Dendritic cell treated with granulocyte-macrophage colony-stimulating factor and Interleukin-4, amounts not matched to agents 40 ng/mL and 50 ng/mL, for 4 days (primary cell): Measurements from ENCODE around the gene CNTNAP2.

Experiments
- H3K27ac Mint-ChIP-seq: one replicate; pipeline ENCODE4 v1.8.0; 2022; ENCODE audit warnings: mild to moderate bottlenecking, mixed read lengths
- H3K27me3 Mint-ChIP-seq: one replicate; pipeline ENCODE4 v1.8.0; 2022; ENCODE audit warnings: mild to moderate bottlenecking, mixed read lengths
- H3K36me3 Mint-ChIP-seq: one replicate; pipeline ENCODE4 v1.8.0; 2022; ENCODE audit warnings: low read depth, mixed read lengths
- H3K4me1 Mint-ChIP-seq: one replicate; pipeline ENCODE4 v1.8.0; 2022; ENCODE audit warnings: low read depth, mixed read lengths
- H3K4me3 Mint-ChIP-seq: one replicate; pipeline ENCODE4 v1.8.0; 2022; ENCODE audit warnings: mild to moderate bottlenecking, moderate library complexity, mixed read lengths
- H3K9me3 Mint-ChIP-seq: one replicate; pipeline ENCODE4 v1.8.0; 2022; ENCODE audit warnings: mixed read lengths
- intact Hi-C: fragments of 100-400 bp; cut with micrococcal nuclease; formaldehyde crosslinking; loops from one replicate; pipeline ENCODE4 v1.15.0; 2022

CNTNAP2 gene

DNA sequence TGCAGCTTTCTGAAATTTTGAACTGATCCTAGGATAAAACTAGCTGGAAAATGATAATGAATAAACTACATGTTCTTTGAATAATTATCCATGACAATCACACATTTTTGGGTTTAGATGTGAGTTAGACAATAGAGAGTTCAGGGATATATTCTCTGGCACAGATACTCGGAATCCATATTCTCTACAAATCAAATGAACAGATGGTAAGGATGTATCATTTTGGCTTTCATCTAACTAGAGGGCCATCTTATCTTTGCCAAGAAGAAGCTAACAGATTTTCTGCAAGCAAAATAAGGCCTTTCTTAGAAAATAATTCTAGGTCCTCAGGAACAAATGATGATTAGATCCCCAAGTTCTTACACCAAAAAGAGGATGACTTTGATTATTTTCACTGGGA, 2118.1 kb downstream of the CNTNAP2 start:
- Mint-ChIP-seq H3K4me1 (no peaks in the 10 kb centered on the region), H3K27ac (no peak overlapping the region), H3K27me3 (no peaks in the 10 kb centered on the region), H3K36me3 (no peaks in the 10 kb centered on the region), H3K9me3 (no peaks in the 10 kb centered on the region), H3K4me3 (no peak overlapping the region)
- intact Hi-C loops, result no loop called here

DNA sequence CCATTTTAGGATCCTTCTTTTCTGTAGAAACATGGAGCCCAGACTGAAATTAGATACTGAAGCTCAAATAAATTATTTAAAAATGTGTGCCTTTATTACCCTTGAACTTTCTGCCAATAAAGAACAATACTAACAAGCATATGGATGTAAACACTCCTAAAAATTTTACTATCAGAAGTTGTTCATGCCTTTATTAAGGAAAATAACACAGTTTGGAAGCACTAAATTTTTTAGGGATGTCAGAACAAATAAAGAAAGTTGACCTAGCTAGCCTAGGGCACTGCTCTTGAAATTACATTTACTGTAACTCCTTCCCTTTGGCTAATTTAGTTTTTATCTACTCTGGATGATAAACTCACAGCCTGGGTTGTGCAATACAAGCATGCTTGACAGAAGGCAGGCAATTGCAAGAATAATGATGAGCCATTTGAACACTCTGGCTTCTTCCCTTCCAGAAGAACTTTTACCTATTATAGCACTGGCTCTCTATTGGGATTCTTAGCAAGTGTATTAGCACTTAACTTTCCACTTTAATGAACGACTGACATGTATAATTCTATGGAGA, 2122.2 kb downstream of the CNTNAP2 start:
- intact Hi-C loops, result no loop called here
- peaks cover 7% of the 10 kb centered on the region for H3K4me1 Mint-ChIP-seq
- no peak overlapping the region for H3K27ac Mint-ChIP-seq
- no peaks in the 10 kb centered on the region for H3K9me3 Mint-ChIP-seq
- no peak overlapping the region for H3K4me3 Mint-ChIP-seq
- H3K27me3 Mint-ChIP-seq, result peaks cover 5% of the 10 kb centered on the region
- no peaks in the 10 kb centered on the region for H3K36me3 Mint-ChIP-seq

DNA sequence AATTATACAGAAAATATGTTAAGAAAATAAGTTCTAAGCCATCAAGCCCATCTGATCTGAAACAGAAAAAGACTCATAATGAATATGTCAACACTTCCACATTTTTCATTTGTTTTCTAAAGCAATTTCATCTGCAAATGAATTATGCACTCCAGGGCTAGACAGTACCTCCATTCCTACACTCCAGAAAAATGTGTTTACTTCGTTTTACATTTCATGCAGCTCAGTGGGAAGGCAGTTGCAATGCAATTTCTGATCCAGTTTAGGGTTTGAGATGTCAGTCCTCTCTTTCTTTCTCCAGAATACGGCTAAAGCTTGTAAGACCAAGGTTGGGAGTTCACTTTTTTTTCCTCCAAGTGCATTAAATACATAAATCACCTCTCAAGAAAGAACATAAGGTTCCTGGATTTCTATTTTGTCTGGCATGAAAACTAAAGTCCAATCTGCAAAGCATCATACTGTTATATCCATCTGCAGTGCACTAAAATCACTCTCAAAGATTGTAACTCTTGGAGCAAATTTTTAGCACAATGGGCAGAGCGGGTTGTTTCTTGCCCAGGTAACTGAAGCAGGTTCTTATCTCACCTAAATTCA, 2125.2 kb downstream of the CNTNAP2 start:
- Mint-ChIP-seq H3K4me3 (no peak overlapping the region), H3K9me3 (no peaks in the 10 kb centered on the region), H3K4me1 (peaks cover 7% of the 10 kb centered on the region), H3K36me3 (no peaks in the 10 kb centered on the region), H3K27me3 (peaks cover 5% of the 10 kb centered on the region), H3K27ac (no peak overlapping the region)
- intact Hi-C loops, result no loop called here

DNA sequence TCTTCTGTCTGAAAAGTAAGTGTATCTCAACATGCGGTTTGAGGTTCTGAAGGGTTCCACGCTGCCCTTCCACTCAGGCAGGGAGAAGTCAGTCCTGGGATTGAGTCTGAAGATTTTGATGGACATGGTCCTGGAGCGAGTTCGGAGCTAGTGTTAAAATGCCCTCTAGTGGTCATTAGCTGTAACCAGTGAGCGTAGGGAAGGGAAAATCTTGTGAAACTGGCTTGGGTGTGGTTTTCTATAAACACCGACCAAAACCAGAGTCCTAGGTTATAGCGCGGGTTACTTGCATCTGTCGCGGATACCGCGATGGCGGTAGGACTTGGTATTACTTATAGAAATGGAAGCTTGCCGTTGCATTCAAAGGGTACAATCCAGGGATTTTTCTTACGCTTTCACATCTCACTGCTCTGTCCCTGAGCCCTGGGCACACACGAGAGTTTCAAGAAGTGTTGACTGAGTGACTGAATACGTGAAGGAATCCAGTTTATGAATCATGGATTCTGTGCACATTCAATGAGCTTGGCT, 2125.8 kb downstream of the CNTNAP2 start:
- no peaks in the 10 kb centered on the region for H3K36me3 Mint-ChIP-seq
- no peak overlapping the region for H3K4me3 Mint-ChIP-seq
- H3K9me3 Mint-ChIP-seq, result no peaks in the 10 kb centered on the region
- intact Hi-C loops, result no loop called here
- peaks cover 7% of the 10 kb centered on the region for H3K4me1 Mint-ChIP-seq
- no peak overlapping the region for H3K27ac Mint-ChIP-seq
- H3K27me3 Mint-ChIP-seq, result peaks cover 5% of the 10 kb centered on the region

DNA sequence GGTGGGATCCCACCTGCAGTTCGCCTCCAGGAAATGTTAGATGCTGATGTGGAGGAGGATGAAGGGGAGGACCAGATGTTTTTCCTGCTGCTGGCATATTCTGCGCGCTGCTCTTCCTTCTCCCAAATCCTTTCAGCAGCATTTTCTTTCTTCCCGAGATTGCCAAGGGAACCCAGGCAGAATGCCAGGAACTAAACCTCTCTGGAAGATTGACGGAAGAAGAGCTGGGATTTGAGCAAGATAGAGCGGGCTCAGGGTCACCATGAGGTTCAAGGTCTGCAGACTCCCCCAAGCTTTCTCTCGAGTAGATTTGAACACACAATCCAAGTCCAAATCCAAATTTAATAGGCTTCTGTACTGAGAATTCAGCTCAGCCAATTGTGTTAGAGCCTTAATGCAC, 2128.8 kb downstream of the CNTNAP2 start:
- Mint-ChIP-seq H3K4me3 (no peak overlapping the region), H3K4me1 (peaks cover 7% of the 10 kb centered on the region), H3K27me3 (peaks cover 5% of the 10 kb centered on the region), H3K36me3 (no peaks in the 10 kb centered on the region), H3K9me3 (peaks cover 3% of the 10 kb centered on the region), H3K27ac (no peak overlapping the region)
- intact Hi-C loops, result no loop called here

DNA sequence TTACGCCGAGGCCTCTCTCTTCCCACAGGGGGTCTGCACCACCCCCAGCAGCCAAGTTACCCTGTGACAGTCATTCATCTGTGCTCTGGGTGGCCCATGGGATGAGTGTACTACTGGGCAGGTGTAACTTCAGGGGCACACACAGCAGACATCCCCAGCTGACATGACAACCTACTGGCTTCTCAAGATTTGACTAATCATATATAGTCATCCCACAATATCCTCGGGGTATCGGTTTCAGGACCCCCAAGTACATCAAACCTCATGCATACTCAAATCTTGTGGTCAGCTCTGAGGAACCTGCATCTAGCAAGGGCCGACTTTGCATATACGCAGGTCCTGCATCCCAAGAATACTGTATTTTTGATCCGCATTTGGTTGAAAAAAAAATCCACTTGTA, 2137.0 kb downstream of the CNTNAP2 start:
- H3K4me1 Mint-ChIP-seq, result no peaks in the 10 kb centered on the region
- intact Hi-C loops, result no loop called here
- H3K36me3 Mint-ChIP-seq, result no peaks in the 10 kb centered on the region
- H3K9me3 Mint-ChIP-seq, result peaks cover 29% of the 10 kb centered on the region
- H3K27ac Mint-ChIP-seq, result no peak overlapping the region
- no peaks in the 10 kb centered on the region for H3K27me3 Mint-ChIP-seq
- no peak overlapping the region for H3K4me3 Mint-ChIP-seq

DNA sequence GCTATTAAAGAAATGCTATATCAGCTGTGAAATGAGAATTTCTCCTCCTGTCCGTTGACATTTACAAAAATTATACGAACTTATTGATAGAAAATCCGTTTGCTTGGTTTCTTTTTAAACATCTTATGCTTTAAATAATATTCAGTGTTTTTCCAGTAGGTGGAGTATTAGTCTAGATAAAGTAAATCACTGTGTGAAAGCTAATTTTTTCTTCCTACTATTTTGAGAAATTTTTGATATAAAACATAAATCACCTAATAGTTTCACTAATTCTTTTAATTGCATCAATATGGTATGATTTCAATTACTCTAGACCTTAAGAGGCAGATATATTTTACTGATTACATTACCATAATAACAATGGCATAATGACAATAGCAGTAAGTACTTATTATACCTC, 2138.7 kb downstream of the CNTNAP2 start:
- H3K4me3 Mint-ChIP-seq, result no peak overlapping the region
- H3K9me3 Mint-ChIP-seq, result peaks cover 26% of the 10 kb centered on the region
- no peak overlapping the region for H3K27ac Mint-ChIP-seq
- intact Hi-C loops, result no loop called here
- H3K27me3 Mint-ChIP-seq, result no peaks in the 10 kb centered on the region
- H3K4me1 Mint-ChIP-seq, result no peaks in the 10 kb centered on the region
- no peaks in the 10 kb centered on the region for H3K36me3 Mint-ChIP-seq

DNA sequence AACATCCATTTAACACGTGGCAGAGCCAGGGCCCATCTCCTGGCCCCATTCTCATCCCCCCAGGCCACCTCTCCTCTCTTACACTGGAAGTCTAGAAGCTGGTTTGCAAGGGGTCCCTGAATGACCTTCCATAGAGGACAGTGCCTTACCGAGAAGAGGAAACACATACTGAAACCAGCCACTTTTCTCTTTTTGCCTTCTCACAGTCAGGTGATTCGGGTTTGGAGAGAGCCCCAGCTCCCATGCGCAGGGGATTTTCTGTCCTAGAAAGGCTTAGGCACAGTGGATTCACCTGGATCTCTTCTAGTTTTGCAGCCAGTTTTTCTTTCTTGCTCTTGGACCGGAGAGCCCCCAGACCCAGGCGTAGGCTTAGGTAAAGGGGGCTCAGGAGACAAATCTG, 2139.8 kb downstream of the CNTNAP2 start:
- Mint-ChIP-seq H3K4me1 (no peaks in the 10 kb centered on the region), H3K36me3 (no peaks in the 10 kb centered on the region), H3K27me3 (no peaks in the 10 kb centered on the region), H3K9me3 (peaks cover 15% of the 10 kb centered on the region), H3K4me3 (no peak overlapping the region), H3K27ac (no peak overlapping the region)
- intact Hi-C loops, result no loop called here

DNA sequence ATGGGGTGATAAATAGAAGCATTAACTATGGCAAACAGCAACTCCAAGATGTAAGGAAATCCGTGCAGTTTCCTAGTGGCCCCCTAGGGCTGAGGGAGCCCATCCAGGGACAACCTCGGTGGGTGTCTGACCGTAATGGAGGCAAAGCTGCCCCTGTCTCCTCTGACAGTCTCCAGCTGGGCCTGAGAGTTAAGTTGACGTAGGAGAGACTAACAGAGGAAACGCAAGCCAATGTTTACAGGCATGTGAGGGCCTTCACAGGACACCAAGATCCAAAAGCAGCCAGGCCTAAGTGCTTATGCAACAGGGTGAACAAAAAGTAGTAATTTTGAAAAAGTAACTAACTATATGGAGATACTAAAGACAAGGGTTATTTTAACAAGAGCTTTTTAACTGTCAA, 2144.0 kb downstream of the CNTNAP2 start:
- Mint-ChIP-seq H3K4me1 (peaks cover 11% of the 10 kb centered on the region), H3K9me3 (no peaks in the 10 kb centered on the region), H3K4me3 (no peak overlapping the region), H3K27me3 (peaks cover 7% of the 10 kb centered on the region), H3K36me3 (no peaks in the 10 kb centered on the region), H3K27ac (no peak overlapping the region)
- intact Hi-C loops, result loop anchor here (5.0 to 10.0 kb wide), 2 partner anchors 227 to 264 kb away; no protein-coding TSS in a partner anchor

DNA sequence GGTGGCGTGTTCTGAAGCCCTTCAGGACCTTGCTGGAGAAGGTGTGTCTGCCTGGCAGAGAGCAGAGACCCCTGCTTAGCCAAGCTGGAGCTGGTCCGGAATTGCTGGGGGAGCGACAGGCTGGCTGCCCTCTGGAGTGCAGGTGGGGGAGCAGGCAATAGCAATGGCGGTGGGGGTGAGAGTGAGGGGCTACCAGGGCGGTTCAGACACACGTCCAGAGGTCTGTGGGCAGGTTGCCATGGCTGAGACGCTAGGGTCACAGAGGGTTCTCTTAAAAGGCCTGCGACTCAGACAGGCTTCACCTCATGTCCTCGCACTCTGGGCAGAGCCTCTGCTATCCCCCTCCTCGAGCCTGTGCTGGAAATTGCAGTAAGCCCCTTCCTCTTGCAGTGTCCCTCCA, 2144.9 kb downstream of the CNTNAP2 start:
- no peaks in the 10 kb centered on the region for H3K36me3 Mint-ChIP-seq
- H3K9me3 Mint-ChIP-seq, result no peaks in the 10 kb centered on the region
- H3K4me3 Mint-ChIP-seq, result no peak overlapping the region
- intact Hi-C loops, result loop anchor here (5.0 to 10.0 kb wide), 2 partner anchors 226 to 263 kb away; no protein-coding TSS in a partner anchor
- H3K27ac Mint-ChIP-seq, result no peak overlapping the region
- H3K4me1 Mint-ChIP-seq, result peaks cover 11% of the 10 kb centered on the region
- H3K27me3 Mint-ChIP-seq, result peaks cover 7% of the 10 kb centered on the region

DNA sequence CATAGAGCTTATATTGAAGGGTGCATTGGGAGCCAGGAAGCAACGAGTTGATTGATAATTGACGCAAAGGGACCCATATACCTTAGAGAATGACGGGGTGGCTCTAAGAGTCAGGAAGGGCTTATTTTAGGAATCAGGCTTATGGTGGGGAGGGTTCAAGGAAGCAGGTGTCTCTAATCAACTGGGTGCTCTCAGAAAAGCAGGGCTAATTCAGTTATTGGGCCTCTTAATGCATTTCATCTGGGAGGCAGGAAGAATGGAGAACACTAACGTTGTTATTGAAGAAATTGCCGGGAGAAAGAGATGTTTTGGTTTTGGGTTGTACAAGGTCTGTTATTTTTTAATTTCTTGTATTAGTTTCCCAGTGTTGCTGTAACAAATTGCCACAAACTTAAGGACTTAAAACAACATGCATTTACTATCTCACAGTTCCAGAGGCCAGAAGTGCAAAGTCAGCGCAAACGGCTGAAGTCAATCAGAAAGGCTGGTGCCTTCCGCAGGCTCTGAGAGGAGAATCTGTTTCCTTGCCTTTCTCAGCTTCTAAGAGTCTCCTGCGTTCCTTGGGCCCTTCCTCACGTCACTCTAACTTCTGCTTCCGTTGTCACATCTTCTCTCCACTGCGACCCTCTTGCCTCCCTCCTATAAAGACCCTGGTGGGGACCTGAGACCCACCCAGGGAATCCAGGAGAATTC, 2145.5 kb downstream of the CNTNAP2 start:
- H3K27ac Mint-ChIP-seq, result no peak overlapping the region
- no peaks in the 10 kb centered on the region for H3K36me3 Mint-ChIP-seq
- H3K9me3 Mint-ChIP-seq, result no peaks in the 10 kb centered on the region
- H3K27me3 Mint-ChIP-seq, result peaks cover 7% of the 10 kb centered on the region
- H3K4me1 Mint-ChIP-seq, result peaks cover 11% of the 10 kb centered on the region
- no peak overlapping the region for H3K4me3 Mint-ChIP-seq
- intact Hi-C loops, result loop anchor here (5.0 to 10.0 kb wide), 2 partner anchors 225 to 263 kb away; no protein-coding TSS in a partner anchor

DNA sequence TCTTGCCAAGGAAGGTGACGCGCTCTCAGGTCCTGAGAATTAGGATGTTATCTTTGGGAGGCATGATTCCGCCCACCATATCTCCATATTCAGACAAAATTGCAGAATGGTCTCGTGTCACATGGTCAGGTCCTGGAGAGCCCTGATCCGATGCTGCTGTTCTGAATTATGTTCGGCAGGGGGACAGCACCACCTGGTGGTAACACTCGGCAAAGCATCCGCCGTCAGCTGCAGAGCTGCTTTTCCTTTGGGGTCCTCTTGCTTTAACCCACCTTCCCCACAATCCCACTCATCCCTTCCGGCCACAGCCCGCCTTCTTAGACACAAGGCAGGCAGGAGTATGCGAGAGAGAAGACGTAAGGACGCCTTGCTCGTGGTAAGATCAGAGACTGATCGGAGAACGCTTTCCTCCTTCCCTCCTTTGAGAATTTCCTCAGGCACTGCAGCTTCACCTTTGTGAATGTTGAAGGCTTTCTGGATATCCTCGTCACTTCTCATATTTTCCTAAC, 2146.2 kb downstream of the CNTNAP2 start:
- intact Hi-C loops, result loop anchor here (5.0 to 10.0 kb wide), 2 partner anchors 225 to 262 kb away; no protein-coding TSS in a partner anchor
- Mint-ChIP-seq H3K9me3 (no peaks in the 10 kb centered on the region), H3K27ac (no peak overlapping the region), H3K36me3 (no peaks in the 10 kb centered on the region), H3K4me1 (peaks cover 11% of the 10 kb centered on the region), H3K27me3 (peaks cover 7% of the 10 kb centered on the region), H3K4me3 (peak overlapping the region; percentile 17)

DNA sequence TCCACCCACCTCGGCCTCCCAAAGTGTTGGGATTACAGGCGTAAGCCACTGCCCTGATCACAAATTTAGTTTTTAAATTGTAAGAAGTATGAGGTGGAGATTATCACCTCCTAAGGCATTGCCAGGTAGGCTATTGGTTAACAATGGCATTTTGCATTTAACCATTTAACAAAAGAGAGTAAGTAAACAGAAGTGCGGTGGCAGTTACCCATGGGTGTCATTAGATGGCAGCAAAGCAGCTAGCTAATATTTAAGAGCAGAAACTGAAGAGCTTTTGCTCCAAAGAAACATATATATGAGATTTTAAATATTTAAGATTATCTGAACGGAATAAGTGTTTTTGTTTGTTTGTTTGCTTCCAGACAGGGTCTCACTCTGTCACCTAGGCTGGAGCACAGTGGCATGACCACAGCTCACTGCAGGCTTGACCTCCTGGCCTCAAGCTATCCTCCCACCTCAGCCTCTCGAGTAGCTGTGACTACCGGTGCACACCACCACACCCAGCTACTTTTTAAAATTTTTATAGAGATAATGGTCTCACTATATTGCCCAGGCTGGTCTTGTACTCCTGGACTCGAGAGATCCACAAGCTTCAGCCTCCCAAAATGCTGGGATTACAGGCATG, 2148.4 kb downstream of the CNTNAP2 start:
- Mint-ChIP-seq H3K36me3 (no peaks in the 10 kb centered on the region), H3K9me3 (no peaks in the 10 kb centered on the region), H3K4me3 (no peak overlapping the region), H3K27me3 (peaks cover 7% of the 10 kb centered on the region), H3K27ac (no peak overlapping the region), H3K4me1 (peaks cover 11% of the 10 kb centered on the region)
- intact Hi-C loops, result loop anchor here (5.0 to 10.0 kb wide), 3 partner anchors 222 to 697 kb away; no protein-coding TSS in a partner anchor

DNA sequence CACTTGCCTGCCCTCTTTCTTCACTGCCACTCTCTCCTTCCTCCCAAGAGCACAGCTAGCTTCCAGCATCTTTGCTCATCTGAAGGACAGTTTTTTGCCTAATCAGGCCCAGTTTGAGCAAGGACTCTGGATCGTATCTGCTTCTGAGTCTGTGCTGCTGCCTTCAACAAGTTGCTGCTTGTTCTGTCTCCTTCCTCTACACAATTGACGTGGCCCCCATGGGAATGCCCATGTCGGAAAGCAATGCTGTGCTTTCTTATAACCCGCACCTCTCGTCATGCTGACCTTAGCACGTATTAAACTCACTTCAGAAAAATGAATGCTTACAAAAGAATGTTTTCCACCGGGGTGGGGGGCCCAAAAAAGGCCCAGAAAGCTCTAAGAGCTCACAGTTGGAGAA, 2149.3 kb downstream of the CNTNAP2 start:
- Mint-ChIP-seq H3K27ac (no peak overlapping the region), H3K4me3 (no peak overlapping the region), H3K9me3 (no peaks in the 10 kb centered on the region), H3K4me1 (peaks cover 11% of the 10 kb centered on the region), H3K27me3 (peaks cover 7% of the 10 kb centered on the region), H3K36me3 (no peaks in the 10 kb centered on the region)
- intact Hi-C loops, result loop anchor here (5.0 to 10.0 kb wide), 2 partner anchors 259 to 696 kb away; no protein-coding TSS in a partner anchor
